Dermis microvascular lymphatic vessel endothelial cell (primary cell): ENCODE data around the gene KRTAP21-3. TPM values are rescaled to one million over a fixed set of nuclear protein-coding genes. Genes with fewer than 3 reads are reported as not detected.
"Not testable (repeated sequence)": the region's sequence is repeated elsewhere in the genome, so short reads cannot be mapped to it uniquely, and the experiment has no call there.

Experiments used
- DNase-seq, 2 donors: peaks; one replicate each; pipeline versions ENCODE4 v3.0.0 to v3.0.0-alpha.2; 2010; ENCODE audit warnings: low read depth in 2 of 2
- total RNA-seq: library from RNA; depleted of rRNA; stranded (reverse); fragments of >200 nt; gene quantifications from 2 replicates; pipeline ENCODE4 v1.2.1, GENCODE V29; 2014

KRTAP21-3 gene
- total RNA-seq, result not detected in 2 replicates

GRCh38 chr21:30718239-30718909 lies at the start of gene KRTAP21-3:
Gene KRTAP21-3, minus strand, starts transcription at chr21:30718777. Its CDS starts 18 bp downstream, at chr21:30718759.
- DNase-seq, result no peak

- no peak for DNase-seq
Observed at GRCh38 chr21:30760776-30761175, 42.2 kb upstream of the KRTAP21-3 start.

- DNase-seq, result no peak
Observed at GRCh38 chr21:30758306-30758705, 39.7 kb upstream of the KRTAP21-3 start.

- DNase-seq, result not testable (repeated sequence)
Observed at GRCh38 chr21:30755328-30755727, 36.8 kb upstream of the KRTAP21-3 start, which contains the start of gene KRTAP21-1. Gene KRTAP21-1, minus strand, starts transcription at chr21:30755428. Its CDS starts 50 bp downstream, at chr21:30755378.

GRCh38 chr21:30747159-30747558 lies 28.6 kb upstream of the KRTAP21-3 start, which contains the start of gene KRTAP21-2:
Gene KRTAP21-2, minus strand, starts transcription at chr21:30747259. Its CDS starts 57 bp downstream, at chr21:30747202.
- DNase-seq, result no peak

- no peak for DNase-seq
Observed at GRCh38 chr21:30740462-30740861, 21.9 kb upstream of the KRTAP21-3 start.

- no peak for DNase-seq
Observed at GRCh38 chr21:30733026-30733425, 14.4 kb upstream of the KRTAP21-3 start.

- DNase-seq, result no peak
Observed at GRCh38 chr21:30726726-30727125, 8.1 kb upstream of the KRTAP21-3 start.

GRCh38 chr21:30719401-30719800 lies 824 bp upstream of the KRTAP21-3 start:
- DNase-seq, result no peak

- no peak for DNase-seq
Observed at GRCh38 chr21:30717105-30717504, 1.5 kb downstream of the KRTAP21-3 start.

GRCh38 chr21:30714946-30715345 lies 3.6 kb downstream of the KRTAP21-3 start:
- DNase-seq, result no peak

- DNase-seq, result no peak
Observed at GRCh38 chr21:30714456-30714855, 4.1 kb downstream of the KRTAP21-3 start.

GRCh38 chr21:30713766-30714165 lies 4.8 kb downstream of the KRTAP21-3 start:
- no peak for DNase-seq

- DNase-seq, result no peak
Observed at GRCh38 chr21:30710499-30710898, 8.1 kb downstream of the KRTAP21-3 start.

GRCh38 chr21:30707409-30707808 lies 11.2 kb downstream of the KRTAP21-3 start:
- no peak for DNase-seq

- no peak for DNase-seq
Observed at GRCh38 chr21:30695956-30696355, 22.6 kb downstream of the KRTAP21-3 start.

- DNase-seq, result no peak
Observed at GRCh38 chr21:30689822-30690221, 28.8 kb downstream of the KRTAP21-3 start.

GRCh38 chr21:30684506-30684905 lies 34.1 kb downstream of the KRTAP21-3 start:
- no peak for DNase-seq

- no peak for DNase-seq
Observed at GRCh38 chr21:30680586-30680985, 38.0 kb downstream of the KRTAP21-3 start.

GRCh38 chr21:30676737-30677136 lies 41.8 kb downstream of the KRTAP21-3 start:
- DNase-seq, result no peak

- DNase-seq, result no peak
Observed at GRCh38 chr21:30674312-30674711, 44.3 kb downstream of the KRTAP21-3 start.

GRCh38 chr21:30672985-30673650 lies 45.5 kb downstream of the KRTAP21-3 start:
- DNase-seq, result no peak

GRCh38 chr21:30668776-30669175 lies 49.8 kb downstream of the KRTAP21-3 start:
- DNase-seq, result no peak
